OCI-LY7 (cell line): ENCODE measurements around the gene PPP1R37. TPM values are rescaled to one million over a fixed set of nuclear protein-coding genes. Genes with fewer than 3 reads are reported as not detected.

Source experiments
- BruUV-seq: library from RNA; stranded (reverse); fragments of 400-500 nt; replicated peaks from 2 replicates; lab custom pipeline; 2021; lab: Mats Ljungman, UMichigan
- CTCF ChIA-PET: fragments of 300-600 bp; sonication (Branson Sonifier 250); formaldehyde crosslinking; loops from one replicate; lab custom pipeline; 2022; ENCODE audit warnings: antibody characterized with exemption; ENCODE audit not compliant: unreplicated experiment; lab: Charles Lee
- POLR2A ChIA-PET: fragments of 300-600 bp; sonication (Branson Sonifier 250); formaldehyde crosslinking; loops from one replicate; lab custom pipeline; 2022; ENCODE audit warnings: antibody characterized with exemption; lab: Charles Lee
- DNase-seq: peaks from one replicate; pipeline ENCODE4 v3.0.0-alpha.2; 2015; ENCODE audit warnings: low spot score
- H2AFZ ChIP-seq: fragments of 200-600 bp; sonication (generic), shearing (Covaris generic); 2 replicates; pipeline ENCODE4 v1.6.1; 2014; ENCODE audit warnings: mild to moderate bottlenecking, antibody characterized with exemption, low read length, moderate library complexity
- H3K27ac ChIP-seq: fragments of 200-600 bp; sonication (generic); 2 replicates; pipeline ENCODE4 v1.5.1; 2014; ENCODE audit warnings: mixed run types, low read depth, mild to moderate bottlenecking, moderate library complexity, low read length, inconsistent platforms; ENCODE audit not compliant: poor library complexity, severe bottlenecking
- H3K36me3 ChIP-seq: fragments of 200-600 bp; sonication (generic); 2 replicates; pipeline ENCODE4 v1.6.1; 2014; ENCODE audit warnings: mild to moderate bottlenecking, antibody characterized with exemption, low read length, moderate library complexity, mixed read lengths; ENCODE audit not compliant: insufficient read depth
- H3K4me1 ChIP-seq: fragments of 200-600 bp; sonication (generic); 2 replicates; pipeline ENCODE4 v1.5.1; 2014; ENCODE audit warnings: mild to moderate bottlenecking, low read length; ENCODE audit not compliant: insufficient read depth, poor library complexity, severe bottlenecking
- H3K4me2 ChIP-seq: fragments of 200-600 bp; sonication (generic); 2 replicates; pipeline ENCODE4 v1.6.1; 2014; ENCODE audit warnings: mild to moderate bottlenecking, low read length
- H3K4me3 ChIP-seq: fragments of 200-600 bp; sonication (generic); 2 replicates; pipeline ENCODE4 v1.5.1; 2014; ENCODE audit warnings: mild to moderate bottlenecking, low read depth, low read length; ENCODE audit not compliant: poor library complexity, severe bottlenecking
- H3K79me2 ChIP-seq: fragments of 200-600 bp; sonication (generic); 2 replicates; pipeline ENCODE4 v1.6.1; 2016; ENCODE audit warnings: low read depth, mild to moderate bottlenecking, low read length, moderate library complexity, mixed read lengths; ENCODE audit not compliant: insufficient read depth
- H3K9me2 ChIP-seq: fragments of 200-600 bp; sonication (generic); 2 replicates; pipeline ENCODE4 v1.6.1; 2016; ENCODE audit warnings: mild to moderate bottlenecking, low read length, mixed read lengths; ENCODE audit not compliant: insufficient read depth
- H3K9me3 ChIP-seq: fragments of 200-600 bp; sonication (generic); 2 replicates; pipeline ENCODE4 v1.6.1; 2014; ENCODE audit warnings: mild to moderate bottlenecking, mixed run types, low read length, mixed read lengths
- H4K20me1 ChIP-seq: fragments of 200-600 bp; sonication (generic); 2 replicates; pipeline ENCODE4 v1.6.1; 2014; ENCODE audit warnings: mild to moderate bottlenecking, antibody characterized with exemption, low read length, moderate library complexity, mixed read lengths; ENCODE audit not compliant: insufficient read depth
- CTCF ChIP-seq: fragments of 200-600 bp; sonication (generic); conservative IDR thresholded peaks from 2 replicates; pipeline ENCODE4 v1.5.1; 2014; ENCODE audit warnings: mild to moderate bottlenecking, antibody characterized with exemption, low read length, moderate library complexity, mixed read lengths
- EZH2phosphoT487 ChIP-seq: fragments of 200-600 bp; sonication (generic); IDR thresholded peaks from 2 replicates; pipeline ENCODE4 v1.6.1; 2018; ENCODE audit warnings: low read depth, borderline replicate concordance, mild to moderate bottlenecking, mixed run types, antibody characterized with exemption, low read length, moderate library complexity, mixed read lengths
- intact Hi-C: fragments of 100-400 bp; cut with micrococcal nuclease; formaldehyde crosslinking; loops from one replicate; pipeline ENCODE4 v1.10.0; 2022; ENCODE audit not compliant: unreplicated experiment
- total RNA-seq, 2 experiments: library from RNA; depleted of rRNA in 1 of 2; stranded (reverse); fragments of >200 nt in 1 of 2; shearing (Covaris generic) in 1 of 2; gene quantifications; 2 replicates each; pipeline ENCODE4 v1.2.3, GENCODE V29; 2014 to 2022

PPP1R37 gene
- total RNA-seq, 2 experiments from 2014 or later = 24.7 to 48.6 TPM

- BruUV-seq = no TSS peak
- CTCF ChIA-PET = interaction anchor here (0.6 kb wide), 1 partner anchor 16 kb away, joined by 3 read pairs; no protein-coding TSS in a partner anchor
- TF ChIP-seq CTCF = no peak
- TF ChIP-seq EZH2phosphoT487 = no peak
Measured at GRCh38 chr19:45160870-45161737, 68.1 kb downstream of the PPP1R37 start, which contains the start of gene NKPD1. NKPD1 (minus strand) TSS chr19:45160982; CDS start chr19:45160150, 832 bp downstream.

GRCh38 chr19:45161738-45162607, 69.0 kb downstream of the PPP1R37 start:
- no peak for DNase-seq
- Histone ChIP-seq H3K9me2 (no peaks in the 10 kb centered on the region), H3K4me1 (peaks cover 16% of the 10 kb centered on the region), H3K4me3 (no peak overlapping the region), H4K20me1 (no peaks in the 10 kb centered on the region), H3K4me2 (no peak overlapping the region), H2AFZ (no peak overlapping the region), H3K27ac (no peak overlapping the region), H3K36me3 (no peaks in the 10 kb centered on the region), H3K79me2 (no peaks in the 10 kb centered on the region), H3K9me3 (no peaks in the 10 kb centered on the region)
- peak; percentile 30; the same call in 1 of the 2 replicates for TF ChIP-seq CTCF
- no peak for TF ChIP-seq EZH2phosphoT487
- CTCF ChIA-PET = no interaction called here
- POLR2A ChIA-PET = no interaction called here
- intact Hi-C loops = no loop called here
- BruUV-seq = no TSS peak

More at GRCh38 chr19:45160870-45161737, 68.1 kb downstream of the PPP1R37 start, which contains the start of gene NKPD1:
- DNase-seq = no peak
- Histone ChIP-seq H2AFZ (no peak within 1 kb of the TSS), H3K9me2 (no peaks in the 10 kb centered on the region), H3K9me3 (no peaks in the 10 kb centered on the region), H4K20me1 (no peaks in the 10 kb centered on the region), H3K4me1 (peaks cover 16% of the 10 kb centered on the region), H3K79me2 (no peaks in the 10 kb centered on the region), H3K27ac (no peak within 1 kb of the TSS), H3K4me3 (no peak within 1 kb of the TSS), H3K36me3 (no peaks in the 10 kb centered on the region), H3K4me2 (no peak within 1 kb of the TSS)
- POLR2A ChIA-PET = no interaction called here
- intact Hi-C loops = no loop called here
